GDM1 (cell line): ENCODE results near the gene NUTF2.
"Not testable (repeated sequence)": the region's sequence is repeated elsewhere in the genome, so short reads cannot be mapped to it uniquely, and the experiment has no call there.

Experiments
- DNase-seq: peaks from one replicate; lab custom pipeline; 2025; lab: John Stamatoyannopoulos, UW

NUTF2 gene

DNA sequence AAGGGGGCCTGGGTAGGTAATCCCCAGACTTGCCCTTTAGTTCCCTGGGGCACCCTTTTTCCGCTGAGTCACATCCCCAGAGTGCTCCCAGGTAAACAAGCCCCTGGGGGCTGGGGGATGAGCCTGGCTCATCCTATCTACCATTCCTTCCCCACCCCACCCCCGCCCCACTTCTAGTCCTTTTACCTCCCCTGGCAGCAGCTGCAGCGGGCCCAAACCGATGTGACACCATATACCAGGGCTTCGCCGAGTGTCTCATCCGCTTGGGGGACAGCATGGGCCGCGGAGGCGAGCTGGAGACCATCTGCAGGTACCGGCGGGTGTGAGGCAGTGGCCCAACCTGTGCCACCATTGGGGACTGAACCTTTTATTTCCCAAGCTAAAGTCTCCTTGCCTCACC lies 38.8 kb downstream of the NUTF2 start:
- no peak for DNase-seq

- DNase-seq: no peak
Measured at GRCh38 chr16:67885976-67886375, 39.2 kb downstream of the NUTF2 start.

DNA sequence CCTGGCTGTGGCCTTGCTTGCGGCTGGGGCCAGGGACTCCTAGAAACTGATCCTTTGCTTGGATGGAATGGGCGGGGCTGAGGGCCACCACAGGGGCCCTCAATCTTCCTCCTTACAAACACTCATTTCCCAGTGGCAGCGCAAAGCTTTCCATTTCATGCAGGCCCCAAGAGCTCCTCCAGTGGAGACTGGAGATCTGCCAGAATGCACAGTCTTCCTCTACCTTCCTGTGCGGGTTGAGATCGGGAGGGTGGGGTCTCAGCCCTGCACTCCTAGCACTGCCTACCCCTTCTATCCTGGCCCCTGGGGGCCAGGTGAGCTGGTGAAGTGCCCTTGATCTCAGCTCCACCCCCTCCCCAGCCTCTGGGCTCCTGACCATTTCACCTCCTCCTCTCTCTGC lies 39.7 kb downstream of the NUTF2 start:
- DNase-seq: no peak

- DNase-seq: no peak
Measured at GRCh38 chr16:67888331-67888730, 41.6 kb downstream of the NUTF2 start.

DNA sequence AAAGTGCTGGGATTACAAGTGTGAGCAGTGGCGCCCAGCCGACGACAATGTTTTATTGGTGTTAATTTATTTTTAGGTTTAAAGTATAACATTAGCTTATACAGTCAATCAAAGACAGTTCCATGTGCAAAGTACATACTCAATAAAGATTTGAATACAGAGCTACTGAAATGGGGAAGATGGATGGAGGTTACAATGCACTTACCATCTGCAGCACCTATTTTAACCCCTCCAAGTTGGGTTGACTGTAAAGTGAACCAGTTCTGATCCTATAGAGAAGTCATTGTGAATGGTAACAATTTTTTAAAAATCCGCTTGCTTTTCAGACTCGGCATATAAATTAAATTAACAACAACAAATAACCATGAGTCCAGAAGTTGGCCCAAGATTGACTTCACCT lies 45.6 kb downstream of the NUTF2 start:
- no peak for DNase-seq

- DNase-seq: peak; percentile 74
Measured at GRCh38 chr16:67892899-67893742, 46.4 kb downstream of the NUTF2 start, which contains the start of gene PSKH1. PSKH1 (plus strand) TSS chr16:67893254; CDS start chr16:67908750, 15,496 bp downstream.

DNA sequence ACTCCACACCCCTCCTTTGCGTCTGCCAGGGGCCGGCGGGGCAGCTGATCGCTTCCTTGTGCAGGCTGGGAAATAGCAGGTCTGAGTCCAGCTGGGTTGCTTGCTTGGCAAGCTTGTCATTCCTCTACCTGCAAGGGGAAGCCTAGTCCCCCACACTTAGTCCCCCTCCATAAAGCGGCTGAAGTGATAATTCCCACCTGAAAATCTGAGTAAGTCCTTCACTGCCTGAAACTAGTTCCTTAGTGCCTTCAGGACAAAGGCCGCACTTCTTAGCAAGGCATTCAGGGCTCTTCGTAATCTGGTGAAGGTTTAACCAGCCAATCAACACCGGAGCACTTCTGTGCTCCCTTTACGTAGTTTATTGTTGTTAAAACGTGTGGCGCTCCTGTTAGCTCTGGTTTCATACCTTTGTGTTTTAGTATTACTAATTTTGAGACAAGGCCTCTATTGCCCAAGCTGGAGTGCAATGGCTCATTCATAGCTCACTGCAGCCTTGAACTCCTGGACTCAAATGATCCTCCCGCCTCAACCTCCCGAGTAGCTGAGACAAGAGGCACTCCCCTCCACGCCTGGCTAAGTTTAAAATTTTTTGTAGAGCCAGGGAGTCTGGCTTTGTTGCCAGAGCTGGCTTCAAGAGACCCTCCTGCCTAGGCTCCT lies 47.1 kb downstream of the NUTF2 start:
- no peak for DNase-seq

DNA sequence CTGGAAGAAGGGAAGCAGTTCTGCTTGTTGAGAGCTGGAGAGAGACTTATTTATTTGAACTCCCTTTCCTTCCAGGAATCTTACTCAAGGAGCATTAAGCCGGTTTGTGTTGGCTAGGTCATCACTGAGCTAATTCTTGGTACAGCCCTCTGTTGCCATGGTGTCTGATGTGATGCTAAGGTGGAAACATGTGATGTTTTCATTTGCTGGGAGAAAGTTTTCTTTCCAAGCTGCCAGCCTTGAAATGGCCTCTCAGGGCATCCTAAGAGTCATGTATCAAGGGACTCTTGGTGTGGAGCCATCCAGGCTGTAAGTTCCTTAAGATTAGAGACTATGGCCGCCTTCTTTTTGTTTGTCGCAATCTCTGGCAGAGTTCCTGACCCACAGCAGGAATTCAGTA lies 50.5 kb downstream of the NUTF2 start:
- no peak for DNase-seq

DNA sequence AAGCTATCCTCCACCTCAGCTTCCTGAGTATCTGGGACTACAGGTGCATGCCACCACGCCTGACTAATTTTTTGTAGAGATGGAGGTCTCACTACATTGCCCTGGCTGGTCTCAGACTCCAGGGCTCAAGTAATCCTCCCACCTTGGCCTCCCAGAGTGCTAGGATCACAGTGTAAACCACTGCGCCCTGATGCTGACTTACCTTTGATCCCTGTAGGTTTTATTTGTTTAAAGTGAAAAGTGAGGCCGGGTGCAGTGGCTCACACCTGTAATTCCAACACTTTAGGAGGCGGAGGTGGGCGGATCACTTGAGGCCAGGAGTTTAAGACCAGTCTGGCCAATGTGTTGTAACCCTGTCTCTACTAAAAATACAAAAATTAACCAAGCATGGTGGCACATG lies 55.0 kb downstream of the NUTF2 start:
- DNase-seq: no peak

- no peak for DNase-seq
Measured at GRCh38 chr16:67902831-67903230, 56.1 kb downstream of the NUTF2 start.

DNA sequence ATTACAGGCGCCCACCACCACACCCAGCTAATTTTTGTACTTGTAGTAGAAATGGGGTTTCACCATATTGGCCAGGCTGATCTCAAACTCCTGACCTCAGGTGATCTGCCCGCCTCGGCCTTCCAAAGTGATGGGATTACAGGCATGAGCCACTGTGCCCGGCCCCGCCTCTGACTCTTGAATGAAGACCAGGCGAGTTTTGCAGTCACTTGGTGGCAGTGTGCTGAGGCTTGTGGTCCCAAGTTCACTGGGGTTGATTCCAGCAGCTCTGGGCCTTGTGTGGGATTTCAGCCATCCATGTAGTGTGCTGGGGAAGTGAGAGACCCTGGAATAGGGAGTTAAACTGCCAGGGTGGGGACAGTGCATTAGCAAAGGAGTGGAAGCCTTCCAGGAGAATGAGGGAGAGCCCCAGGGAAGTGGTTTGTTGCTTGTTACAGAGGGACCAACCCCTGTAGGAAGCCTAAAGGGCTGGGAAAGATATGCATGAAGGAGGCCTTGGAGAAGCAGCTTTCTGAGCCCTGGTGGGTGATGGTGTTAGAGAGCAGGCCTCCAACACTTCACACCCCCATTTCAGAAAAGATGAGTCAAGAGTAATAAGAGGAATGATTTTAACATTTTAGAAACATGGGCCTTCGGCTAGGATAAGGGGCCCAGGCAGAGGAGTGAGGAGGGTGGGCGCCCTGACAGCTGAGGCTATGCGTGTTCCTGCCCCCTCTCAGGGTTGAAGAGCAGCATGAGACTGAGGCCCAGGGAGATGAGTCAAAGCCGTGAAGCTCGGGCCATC lies 60.9 kb downstream of the NUTF2 start:
- DNase-seq: no peak

DNA sequence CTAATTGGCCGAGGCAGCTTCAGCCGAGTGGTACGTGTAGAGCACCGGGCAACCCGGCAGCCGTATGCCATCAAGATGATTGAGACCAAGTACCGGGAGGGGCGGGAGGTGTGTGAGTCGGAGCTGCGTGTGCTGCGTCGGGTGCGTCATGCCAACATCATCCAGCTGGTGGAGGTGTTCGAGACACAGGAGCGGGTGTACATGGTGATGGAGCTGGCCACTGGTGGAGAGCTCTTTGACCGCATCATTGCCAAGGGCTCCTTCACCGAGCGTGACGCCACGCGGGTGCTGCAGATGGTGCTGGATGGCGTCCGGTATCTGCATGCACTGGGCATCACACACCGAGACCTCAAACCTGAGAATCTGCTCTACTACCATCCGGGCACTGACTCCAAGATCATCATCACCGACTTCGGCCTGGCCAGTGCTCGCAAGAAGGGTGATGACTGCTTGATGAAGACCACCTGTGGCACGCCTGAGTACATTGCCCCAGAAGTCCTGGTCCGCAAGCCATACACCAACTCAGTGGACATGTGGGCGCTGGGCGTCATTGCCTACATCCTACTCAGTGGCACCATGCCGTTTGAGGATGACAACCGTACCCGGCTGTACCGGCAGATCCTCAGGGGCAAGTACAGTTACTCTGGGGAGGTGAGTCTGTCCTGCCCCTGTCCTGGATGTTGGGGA lies 62.5 kb downstream of the NUTF2 start:
- no peak for DNase-seq

- no peak for DNase-seq
Measured at GRCh38 chr16:67910158-67910557, 63.4 kb downstream of the NUTF2 start.

- no peak for DNase-seq
Measured at GRCh38 chr16:67914758-67915495, 68.2 kb downstream of the NUTF2 start.

GRCh38 chr16:67915496-67915769 lies 68.7 kb downstream of the NUTF2 start:
- not testable (repeated sequence) for DNase-seq

DNA sequence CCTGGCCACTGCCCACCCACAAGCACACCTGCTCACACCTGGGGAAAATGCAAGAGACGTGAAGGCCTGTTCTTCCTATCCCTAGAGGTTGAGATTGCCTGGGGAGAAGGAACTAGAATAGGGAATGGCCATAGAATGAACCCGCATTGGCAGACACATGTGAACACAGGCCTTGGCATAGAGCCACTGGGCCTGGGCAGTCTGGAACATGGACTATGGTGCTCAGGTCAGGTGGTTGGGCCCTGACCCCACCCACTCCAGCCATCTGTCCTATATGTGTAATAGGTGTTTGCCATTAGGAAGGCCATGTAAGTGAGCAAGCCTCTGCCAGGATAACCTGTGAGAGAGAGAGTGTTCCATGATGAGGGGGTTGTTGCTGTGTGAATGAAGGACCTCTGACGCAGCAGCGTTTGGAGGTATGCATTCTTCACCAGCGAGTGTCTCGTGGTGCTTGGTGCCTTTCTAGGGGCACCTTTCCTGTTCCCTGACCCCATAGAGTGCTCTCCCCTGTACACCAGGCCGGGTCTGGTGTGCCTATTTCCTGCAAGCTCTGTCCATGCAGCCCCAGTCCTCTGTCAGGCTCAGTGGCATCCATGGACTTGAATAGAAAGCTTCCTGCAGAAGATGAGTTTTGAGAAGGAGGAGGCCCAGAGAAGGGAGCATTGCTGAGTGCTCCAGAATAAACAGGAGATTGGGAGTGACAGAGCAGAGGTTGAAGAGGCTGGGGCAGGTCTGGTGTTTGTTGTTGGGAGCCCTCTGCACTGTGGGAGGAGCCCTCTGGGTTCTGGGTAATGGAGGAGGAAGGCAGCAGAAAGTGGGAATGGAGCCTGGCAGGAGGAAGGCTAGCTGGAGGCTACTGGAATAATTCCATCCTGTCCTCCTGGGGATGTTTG lies 69.3 kb downstream of the NUTF2 start:
- DNase-seq: no peak

DNA sequence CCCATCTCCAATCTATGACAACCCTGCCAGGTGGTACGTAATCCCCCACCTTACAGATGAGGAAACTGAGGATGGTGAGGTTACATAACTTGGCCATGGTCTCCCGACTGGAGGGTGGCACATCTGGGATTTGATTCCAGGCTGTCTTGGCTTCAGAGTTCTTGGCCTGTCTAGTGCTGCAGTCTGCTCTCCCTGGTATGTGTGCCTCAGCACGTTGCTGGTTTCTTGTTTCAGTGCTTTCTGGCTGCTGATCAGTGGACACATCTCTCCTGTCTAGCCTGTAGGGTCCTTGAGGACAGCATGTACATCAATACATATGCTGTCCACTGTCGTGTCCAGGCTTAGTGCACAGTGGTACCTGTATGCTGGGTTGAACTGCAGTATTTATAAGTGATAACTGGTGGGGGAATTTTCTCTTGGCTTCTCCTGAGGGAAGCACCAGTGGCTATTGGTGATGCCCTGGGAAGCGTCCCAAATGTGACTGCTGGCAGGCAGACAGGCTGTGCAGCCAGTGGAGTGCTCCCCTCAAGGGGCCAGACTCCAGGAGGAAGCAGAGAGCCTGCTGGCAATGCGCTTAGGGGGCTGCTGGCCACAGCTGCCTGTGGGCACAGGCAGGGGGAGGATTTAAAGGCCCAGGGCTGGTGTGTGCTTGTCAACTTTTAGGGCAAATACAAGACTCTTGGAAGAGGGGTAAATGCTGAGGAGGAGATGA lies 70.6 kb downstream of the NUTF2 start:
- DNase-seq: no peak

DNA sequence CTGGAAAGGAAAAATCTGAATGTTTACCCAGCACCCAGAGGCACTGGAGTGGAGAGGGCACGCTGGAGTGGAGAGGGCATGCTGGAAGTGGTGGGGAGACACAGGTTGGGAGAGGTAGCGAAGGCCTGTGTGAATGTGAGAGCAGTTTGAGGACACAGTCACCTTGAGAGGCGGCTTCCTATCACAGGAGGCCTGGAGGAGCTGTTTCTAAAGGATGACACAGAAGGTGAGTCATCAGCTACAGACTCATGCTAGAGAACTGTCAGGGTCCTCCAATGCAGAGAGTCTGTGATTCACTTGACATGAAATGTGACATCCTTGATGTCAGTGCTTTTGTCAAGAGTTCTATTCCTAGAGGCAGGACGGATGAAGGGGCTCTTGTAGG lies 71.1 kb downstream of the NUTF2 start:
- DNase-seq: no peak

DNA sequence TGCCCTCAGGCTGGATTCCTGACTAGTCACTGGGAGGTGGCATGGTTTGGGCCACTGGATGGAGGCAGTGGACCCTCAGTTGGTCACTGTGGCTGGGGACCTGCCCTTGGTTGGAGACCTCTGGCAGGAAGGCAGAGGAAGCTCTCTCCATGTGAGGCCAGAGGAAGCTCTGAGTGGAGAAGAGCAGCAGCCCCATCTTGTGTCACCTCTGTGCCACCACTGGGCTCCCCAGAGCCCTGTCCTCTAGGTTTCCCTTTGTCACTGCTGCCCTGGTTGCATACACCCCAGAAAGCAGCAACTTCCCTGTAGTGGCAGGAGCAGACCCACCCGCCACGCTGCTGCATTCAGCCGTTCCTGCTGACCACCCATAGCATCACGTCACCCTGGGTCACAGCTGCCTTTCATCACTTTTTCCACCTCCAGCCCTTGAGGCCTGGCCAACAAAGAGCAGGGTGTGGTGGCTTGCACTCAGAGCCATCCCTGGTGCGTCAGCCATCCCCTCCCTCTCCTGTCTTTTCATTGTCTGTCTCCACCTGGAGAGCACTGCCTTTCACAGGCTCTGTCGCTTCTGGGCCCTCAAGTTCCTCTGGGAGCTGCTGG lies 73.0 kb downstream of the NUTF2 start:
- peak; percentile 1 for DNase-seq
